CD8-positive, alpha-beta memory T cell (primary cell): Measurements from ENCODE around the gene PRRT4. TPM values are rescaled to one million over a fixed set of nuclear protein-coding genes. Genes with fewer than 3 reads are reported as not detected.

Source experiments
- CTCF ChIA-PET: fragments of 350-600 bp; sonication (Branson Sonifier 250); formaldehyde crosslinking; loops from one replicate; lab custom pipeline; 2021; ENCODE audit warnings: antibody characterized with exemption; lab: Charles Lee
- POLR2A ChIA-PET: fragments of 350-600 bp; sonication (Branson Sonifier 250); formaldehyde crosslinking; loops from one replicate; lab custom pipeline; 2021; ENCODE audit warnings: antibody characterized with exemption; lab: Charles Lee
- DNase-seq, 5 donors: peaks; one replicate each; pipeline versions ENCODE4 v3.0.0 to v3.0.0-alpha.2; 2020 to 2022; ENCODE audit warnings: mixed read lengths in 1 of 5
- H3K27ac ChIP-seq: one replicate; pipeline ENCODE4 v1.7.0; 2013; ENCODE audit warnings: low read depth, mild to moderate bottlenecking, low read length, moderate library complexity
- H3K27me3 ChIP-seq: 2 replicates; pipeline ENCODE4 v1.7.0; 2013; ENCODE audit warnings: low read length, mild to moderate bottlenecking; ENCODE audit not compliant: insufficient read depth, poor library complexity, severe bottlenecking
- H3K36me3 ChIP-seq: 2 replicates; pipeline ENCODE4 v1.7.0; 2013; ENCODE audit warnings: mild to moderate bottlenecking, low read length, moderate library complexity; ENCODE audit not compliant: insufficient read depth
- H3K4me1 ChIP-seq: 2 replicates; pipeline ENCODE4 v1.7.0; 2013; ENCODE audit warnings: mild to moderate bottlenecking, low read length, moderate library complexity; ENCODE audit not compliant: insufficient read depth
- H3K4me3 ChIP-seq: 2 replicates; pipeline ENCODE4 v1.7.0; 2013; ENCODE audit warnings: mild to moderate bottlenecking, low read length
- H3K9me3 ChIP-seq: 2 replicates; pipeline ENCODE4 v1.7.0; 2013; ENCODE audit warnings: mild to moderate bottlenecking, low read length
- H3K27ac Mint-ChIP-seq, 8 donors: one replicate each; pipeline ENCODE4 v1.8.0; 2020 to 2021; ENCODE audit warnings: mixed read lengths in 8 of 8, mild to moderate bottlenecking in 6 of 8, inconsistent platforms in 3 of 8, moderate library complexity in 3 of 8
- H3K27me3 Mint-ChIP-seq, 2 donors: one replicate each; pipeline ENCODE4 v1.8.0; 2020 to 2021; ENCODE audit warnings: mixed read lengths in 2 of 2, mild to moderate bottlenecking in 1 of 2, moderate library complexity in 1 of 2
- H3K36me3 Mint-ChIP-seq, 3 donors: one replicate each; pipeline ENCODE4 v1.8.0; 2020 to 2021; ENCODE audit warnings: mixed read lengths in 3 of 3, inconsistent platforms in 1 of 3, mild to moderate bottlenecking in 1 of 3
- H3K4me1 Mint-ChIP-seq, 3 donors: one replicate each; pipeline ENCODE4 v1.8.0; 2020 to 2021; ENCODE audit warnings: mixed read lengths in 3 of 3, inconsistent platforms in 1 of 3, mild to moderate bottlenecking in 1 of 3
- H3K4me3 Mint-ChIP-seq, 7 donors: one replicate each; pipeline ENCODE4 v1.8.0; 2020 to 2021; ENCODE audit warnings: mixed read lengths in 7 of 7, mild to moderate bottlenecking in 6 of 7, moderate library complexity in 4 of 7, inconsistent platforms in 2 of 7
- H3K9me3 Mint-ChIP-seq, 5 donors: one replicate each; pipeline ENCODE4 v1.8.0; 2020 to 2022; ENCODE audit warnings: mixed read lengths in 5 of 5, mild to moderate bottlenecking in 3 of 5, moderate library complexity in 2 of 5, inconsistent platforms in 1 of 5
- polyA plus RNA-seq: library from polyadenylated mRNA; unstranded; fragments of 300-500 nt; fragmentation: Illumina TruSeq; gene quantifications from one replicate; pipeline ENCODE4 v1.2.3, GENCODE V29; 2021
- total RNA-seq, 2 experiments: library from RNA; stranded (reverse); gene quantifications; one replicate each; pipeline ENCODE4 v1.2.3, GENCODE V29; 2021

Gene PRRT4
- total and polyA plus RNA-seq, 3 experiments from 2014 or later: 0.09 to 0.35 (median 0.22) TPM

- H3K36me3 ChIP-seq: no peaks in the 10 kb centered on the region
- CTCF ChIA-PET: no interaction called here
- Mint-ChIP-seq H3K27ac (no peak overlapping the region), H3K4me3 (no peak overlapping the region), H3K36me3 (no peaks in the 10 kb centered on the region), H3K9me3 (no peaks in the 10 kb centered on the region), H3K4me1 (peaks cover 14 to 22% (median 14%) of the 10 kb centered on the region in 3 donors), H3K27me3 (peaks cover 32 to 68% of the 10 kb centered on the region in 2 donors)
- peaks cover 6% of the 10 kb centered on the region for H3K4me1 ChIP-seq
- POLR2A ChIA-PET: no interaction called here
- no peaks in the 10 kb centered on the region for H3K9me3 ChIP-seq
- no peak for DNase-seq
- no peak overlapping the region for H3K27ac ChIP-seq
- H3K27me3 ChIP-seq: peaks cover 19% of the 10 kb centered on the region
- no peak overlapping the region for H3K4me3 ChIP-seq
Observed at GRCh38 chr7:128365432-128365831, 3.9 kb upstream of the PRRT4 start.

- peak overlapping the region in 1 of 8 donors; percentile 31 for H3K27ac Mint-ChIP-seq
- H3K27me3 Mint-ChIP-seq: peaks cover 32 to 74% of the 10 kb centered on the region in 2 donors
- H3K4me3 Mint-ChIP-seq: no peak overlapping the region
- Histone ChIP-seq H3K4me1 (peaks cover 6% of the 10 kb centered on the region), H3K9me3 (no peaks in the 10 kb centered on the region), H3K27me3 (peaks cover 26% of the 10 kb centered on the region), H3K27ac (no peak overlapping the region), H3K4me3 (no peak overlapping the region), H3K36me3 (no peaks in the 10 kb centered on the region)
- peaks cover 14 to 22% (median 14%) of the 10 kb centered on the region in 3 donors for H3K4me1 Mint-ChIP-seq
- ChIA-PET POLR2A (interaction anchor here (0.6 kb wide), 1 partner anchor 76 kb away, joined by 6 read pairs; no protein-coding TSS in a partner anchor), CTCF (interaction anchor here (0.6 kb wide), 1 partner anchor 10 kb away, joined by 3 read pairs; no protein-coding TSS in a partner anchor)
- no peak for DNase-seq
- no peaks in the 10 kb centered on the region for H3K36me3 Mint-ChIP-seq
- no peaks in the 10 kb centered on the region for H3K9me3 Mint-ChIP-seq
Observed at GRCh38 chr7:128364166-128364870, 2.8 kb upstream of the PRRT4 start.

DNA sequence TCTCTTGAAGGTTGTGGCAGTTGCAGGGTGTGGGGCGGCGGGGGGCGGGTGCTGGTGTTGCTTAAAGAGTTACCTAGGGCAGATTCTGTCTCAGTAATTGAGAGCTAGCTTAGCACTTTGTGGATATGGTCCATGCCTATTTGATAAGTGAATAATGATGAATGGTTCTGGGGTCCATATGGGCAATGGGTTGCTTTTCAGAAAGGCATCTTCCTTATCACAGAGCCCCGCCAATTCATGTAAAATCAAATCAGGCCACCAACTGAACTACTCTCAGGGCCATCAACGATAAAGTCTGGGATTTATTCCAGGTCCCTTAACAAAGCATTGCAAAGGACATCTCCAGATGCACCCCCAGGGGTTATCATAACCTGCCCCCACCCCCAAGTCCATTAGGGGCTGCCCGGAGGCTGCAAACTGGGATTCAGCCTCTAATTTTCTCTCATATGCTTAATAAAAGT is 1.8 kb upstream of the PRRT4 start:
- H3K9me3 Mint-ChIP-seq: no peaks in the 10 kb centered on the region
- H3K4me1 Mint-ChIP-seq: peaks cover 14 to 22% (median 14%) of the 10 kb centered on the region in 3 donors
- Histone ChIP-seq H3K9me3 (no peaks in the 10 kb centered on the region), H3K27ac (no peak overlapping the region), H3K36me3 (no peaks in the 10 kb centered on the region), H3K4me3 (no peak overlapping the region), H3K27me3 (peaks cover 26% of the 10 kb centered on the region), H3K4me1 (peaks cover 6% of the 10 kb centered on the region)
- ChIA-PET CTCF (no interaction called here), POLR2A (no interaction called here)
- DNase-seq: no peak
- no peaks in the 10 kb centered on the region for H3K36me3 Mint-ChIP-seq
- no peak overlapping the region for H3K27ac Mint-ChIP-seq
- peaks cover 34 to 80% of the 10 kb centered on the region in 2 donors for H3K27me3 Mint-ChIP-seq
- peak overlapping the region in 2 of 7 donors; percentile 4 to 47 for H3K4me3 Mint-ChIP-seq

- Mint-ChIP-seq H3K9me3 (no peaks in the 10 kb centered on the region), H3K4me1 (peaks cover 14 to 22% (median 14%) of the 10 kb centered on the region in 3 donors), H3K27me3 (peaks cover 32 to 80% of the 10 kb centered on the region in 2 donors), H3K4me3 (peak overlapping the region; percentile 47 to 92 (median 84)), H3K27ac (peak overlapping the region in 1 of 8 donors; percentile 17), H3K36me3 (no peaks in the 10 kb centered on the region)
- Histone ChIP-seq H3K4me1 (peaks cover 6% of the 10 kb centered on the region), H3K27ac (no peak overlapping the region), H3K4me3 (no peak overlapping the region), H3K36me3 (no peaks in the 10 kb centered on the region), H3K27me3 (peaks cover 26% of the 10 kb centered on the region), H3K9me3 (no peaks in the 10 kb centered on the region)
- ChIA-PET POLR2A (no interaction called here), CTCF (interaction anchor here (1.0 kb wide), 1 partner anchor 18 kb away, joined by 4 read pairs; no protein-coding TSS in a partner anchor)
- no peak for DNase-seq
Observed at GRCh38 chr7:128362670-128363069, 1.2 kb upstream of the PRRT4 start.

DNA sequence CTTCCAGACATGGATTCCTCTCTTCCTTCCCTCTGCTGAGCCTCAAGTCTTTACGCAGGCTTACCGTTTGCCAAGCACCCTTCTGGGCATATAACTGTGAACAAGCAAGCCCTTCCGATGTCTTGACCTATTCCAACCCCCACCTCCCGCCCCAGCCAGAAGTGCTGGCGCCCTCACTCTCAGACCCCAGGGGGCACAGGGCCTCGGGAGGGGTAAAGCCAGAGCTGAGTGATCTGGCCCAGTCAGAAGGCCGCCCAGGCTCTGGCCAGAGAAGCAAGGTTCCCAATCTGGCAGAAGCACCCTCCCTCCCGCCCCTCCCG is 1.2 kb downstream of the PRRT4 start:
- Histone ChIP-seq H3K27ac (no peak overlapping the region), H3K9me3 (no peaks in the 10 kb centered on the region), H3K27me3 (peaks cover 26% of the 10 kb centered on the region), H3K4me3 (no peak overlapping the region), H3K4me1 (peaks cover 6% of the 10 kb centered on the region), H3K36me3 (no peaks in the 10 kb centered on the region)
- no peak for DNase-seq
- H3K36me3 Mint-ChIP-seq: no peaks in the 10 kb centered on the region
- H3K9me3 Mint-ChIP-seq: no peaks in the 10 kb centered on the region
- H3K27ac Mint-ChIP-seq: no peak overlapping the region
- peaks cover 14 to 22% (median 14%) of the 10 kb centered on the region in 3 donors for H3K4me1 Mint-ChIP-seq
- peak overlapping the region in 4 of 7 donors; percentile 46 to 65 (median 54) for H3K4me3 Mint-ChIP-seq
- ChIA-PET POLR2A (no interaction called here), CTCF (interaction anchor here (1.4 kb wide), 1 partner anchor 13 kb away, joined by 3 read pairs; no protein-coding TSS in a partner anchor)
- H3K27me3 Mint-ChIP-seq: peaks cover 21 to 61% of the 10 kb centered on the region in 2 donors

GRCh38 chr7:128359939-128360338 is 1.6 kb downstream of the PRRT4 start:
- H3K27ac ChIP-seq: no peak overlapping the region
- Mint-ChIP-seq H3K9me3 (no peaks in the 10 kb centered on the region), H3K27ac (no peak overlapping the region), H3K27me3 (peaks cover 19 to 58% of the 10 kb centered on the region in 2 donors), H3K4me1 (peaks cover 14 to 22% (median 14%) of the 10 kb centered on the region in 3 donors), H3K4me3 (peak overlapping the region in 5 of 7 donors; percentile 25 to 61 (median 48)), H3K36me3 (no peaks in the 10 kb centered on the region)
- no peaks in the 10 kb centered on the region for H3K9me3 ChIP-seq
- H3K4me1 ChIP-seq: peaks cover 6% of the 10 kb centered on the region
- peaks cover 26% of the 10 kb centered on the region for H3K27me3 ChIP-seq
- ChIA-PET CTCF (interaction anchor here (1.4 kb wide), 1 partner anchor 12 kb away, joined by 3 read pairs; no protein-coding TSS in a partner anchor), POLR2A (no interaction called here)
- DNase-seq: no peak
- H3K36me3 ChIP-seq: no peaks in the 10 kb centered on the region
- H3K4me3 ChIP-seq: no peak overlapping the region

GRCh38 chr7:128359336-128359735 is 2.2 kb downstream of the PRRT4 start:
- Mint-ChIP-seq H3K9me3 (no peaks in the 10 kb centered on the region), H3K27me3 (peaks cover 19 to 55% of the 10 kb centered on the region in 2 donors), H3K4me3 (peak overlapping the region in 1 of 7 donors; percentile 25), H3K4me1 (peaks cover 14 to 22% (median 14%) of the 10 kb centered on the region in 3 donors), H3K36me3 (no peaks in the 10 kb centered on the region), H3K27ac (no peak overlapping the region)
- DNase-seq: no peak
- no peaks in the 10 kb centered on the region for H3K9me3 ChIP-seq
- POLR2A ChIA-PET: no interaction called here
- peaks cover 24% of the 10 kb centered on the region for H3K27me3 ChIP-seq
- H3K4me1 ChIP-seq: peaks cover 6% of the 10 kb centered on the region
- no peaks in the 10 kb centered on the region for H3K36me3 ChIP-seq
- H3K4me3 ChIP-seq: no peak overlapping the region
- H3K27ac ChIP-seq: no peak overlapping the region
- CTCF ChIA-PET: interaction anchor here (1.4 kb wide), 1 partner anchor 12 kb away, joined by 3 read pairs; no protein-coding TSS in a partner anchor

GRCh38 chr7:128358233-128358632 is 3.3 kb downstream of the PRRT4 start:
- Histone ChIP-seq H3K27ac (no peak overlapping the region), H3K27me3 (peaks cover 14% of the 10 kb centered on the region), H3K4me3 (no peak overlapping the region), H3K36me3 (no peaks in the 10 kb centered on the region), H3K9me3 (no peaks in the 10 kb centered on the region), H3K4me1 (peaks cover 6% of the 10 kb centered on the region)
- ChIA-PET CTCF (interaction anchor here (1.5 to 2.6 kb wide), 2 partner anchors 11 to 13 kb away, joined by 3 to 9 read pairs; no protein-coding TSS in a partner anchor), POLR2A (no interaction called here)
- Mint-ChIP-seq H3K36me3 (no peaks in the 10 kb centered on the region), H3K9me3 (no peaks in the 10 kb centered on the region), H3K4me1 (peaks cover 14 to 22% (median 17%) of the 10 kb centered on the region in 3 donors), H3K27ac (no peak overlapping the region), H3K4me3 (peak overlapping the region in 1 of 7 donors; percentile 0), H3K27me3 (peaks cover 23 to 52% of the 10 kb centered on the region in 2 donors)
- DNase-seq: no peak
